ENCODE measurements around the gene AGAP3.

DNA sequence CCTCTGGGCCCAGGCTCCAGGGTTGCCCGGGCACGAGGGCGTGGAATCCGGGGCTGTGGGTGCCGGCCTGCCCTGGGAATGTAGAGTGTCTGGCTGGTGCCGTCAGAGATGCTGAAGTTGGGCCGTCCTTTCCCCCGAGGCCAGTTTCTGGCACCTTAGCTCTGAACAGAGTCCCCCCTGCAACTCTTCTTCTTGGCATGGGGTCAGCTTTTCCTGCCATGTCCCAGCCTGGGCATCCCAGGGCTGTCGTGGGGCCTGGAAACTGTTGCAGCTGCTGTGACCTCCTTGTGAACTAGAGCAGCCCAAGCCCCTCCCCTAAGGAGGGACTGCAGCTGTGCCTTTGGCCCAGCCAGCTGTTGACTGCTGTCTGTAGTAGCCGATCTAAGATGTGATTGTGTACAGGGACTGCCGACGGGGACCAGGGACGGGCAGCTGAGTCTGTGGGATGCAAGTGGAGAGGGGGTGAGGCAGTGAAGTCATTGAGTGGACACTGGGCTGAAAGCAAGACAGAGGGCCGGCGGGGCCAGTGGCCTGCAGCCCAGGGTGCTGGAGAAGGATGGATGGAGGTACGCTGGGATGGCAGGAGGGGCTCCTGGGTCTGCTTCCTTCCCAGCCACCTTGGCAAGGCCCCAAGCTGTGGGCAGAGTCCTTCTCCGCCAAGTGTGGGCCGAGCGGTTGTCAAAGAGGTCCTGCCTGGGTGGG, 45.5 kb downstream of the AGAP3 start:
- TF ChIP-seq EZH2 (IDR thresholded peaks at IDR 0.05; ENCODE audit: borderline replicate concordance, low read depth, low read length, poor library complexity, severe bottlenecking) (no peak), CTCF (conservative IDR thresholded peaks at IDR 0.05; ENCODE audit: low read depth, low read length) (no peak)
